ENCODE results near the gene HID1. TPM values are rescaled to one million over a fixed set of nuclear protein-coding genes. Genes with fewer than 3 reads are reported as not detected.

Gene HID1
- total RNA-seq, 3 donors from 2014 or later (not counting 1 experiment from before 2014, with no cell fraction given): 0.66 to 9.5 (median 2.8) TPM

GRCh38 chr17:74954665-74955421, 17.7 kb downstream of the HID1 start:
- H3K4me3 Mint-ChIP-seq: no peak overlapping the region
- 64% methylated on average over 13 of the region's 13 CpGs for WGBS (ENCODE audit: insufficient coverage)

GRCh38 chr17:74954115-74954514, 18.4 kb downstream of the HID1 start:
- H3K27ac ChIP-seq (ENCODE audit: low read length): no peak overlapping the region
- H3K4me1 ChIP-seq (ENCODE audit: control insufficient read depth, insufficient read depth, low read length): peaks cover 3% of the 10 kb centered on the region
- H3K27me3 Mint-ChIP-seq (ENCODE audit: low read depth in 2 of 2): no peaks in the 10 kb centered on the region
- H3K9me3 ChIP-seq (ENCODE audit: control insufficient read depth, insufficient read depth, low read length): no peaks in the 10 kb centered on the region
- no peaks in the 10 kb centered on the region for H3K36me3 Mint-ChIP-seq
- H3K4me3 ChIP-seq (ENCODE audit: low read length): no peak overlapping the region
- H3K27ac Mint-ChIP-seq: no peak overlapping the region
- no peak for ATAC-seq
- no peaks in the 10 kb centered on the region for H3K27me3 ChIP-seq (ENCODE audit: control insufficient read depth, insufficient read depth, low read length)
- H3K9me3 Mint-ChIP-seq: no peaks in the 10 kb centered on the region
- H3K4me3 Mint-ChIP-seq: no peak overlapping the region
- TF ChIP-seq CTCF (IDR thresholded peaks at IDR 0.05): no peak
- no peak for DNase-seq
- H3K4me1 Mint-ChIP-seq: no peaks in the 10 kb centered on the region
- intact Hi-C loops (cut with micrococcal nuclease): no loop called here
- WGBS (ENCODE audit: insufficient coverage): 94% methylated on average over 15 of the region's 15 CpGs
- H3K36me3 ChIP-seq (ENCODE audit: control insufficient read depth, insufficient read depth, low read length): no peaks in the 10 kb centered on the region

More at GRCh38 chr17:74954665-74955421, 17.7 kb downstream of the HID1 start:
- Histone ChIP-seq H3K27me3 (ENCODE audit: control insufficient read depth, insufficient read depth, low read length) (no peaks in the 10 kb centered on the region), H3K36me3 (ENCODE audit: control insufficient read depth, insufficient read depth, low read length) (no peaks in the 10 kb centered on the region), H3K27ac (ENCODE audit: low read length) (no peak overlapping the region), H3K9me3 (ENCODE audit: control insufficient read depth, insufficient read depth, low read length) (no peaks in the 10 kb centered on the region), H3K4me3 (ENCODE audit: low read length) (no peak overlapping the region), H3K4me1 (ENCODE audit: control insufficient read depth, insufficient read depth, low read length) (peaks cover 3% of the 10 kb centered on the region)
- Mint-ChIP-seq H3K9me3 (no peaks in the 10 kb centered on the region), H3K27me3 (ENCODE audit: low read depth in 2 of 2) (peaks cover 0 to 4% of the 10 kb centered on the region in 2 donors), H3K4me1 (no peaks in the 10 kb centered on the region), H3K27ac (no peak overlapping the region), H3K36me3 (no peaks in the 10 kb centered on the region)
- TF ChIP-seq CTCF (IDR thresholded peaks at IDR 0.05): no peak
- ATAC-seq (no peak), DNase-seq (no peak)
- intact Hi-C loops (cut with micrococcal nuclease): loop anchor here (5.0 kb wide), 1 partner anchor 33 kb away; the partner anchor contains the start of genes OTOP2 and USH1G

- WGBS (ENCODE audit: insufficient coverage): 89% methylated on average over 11 of the region's 11 CpGs
- H3K27me3 ChIP-seq (ENCODE audit: control insufficient read depth, insufficient read depth, low read length): no peaks in the 10 kb centered on the region
- peaks cover 3% of the 10 kb centered on the region for H3K4me1 ChIP-seq (ENCODE audit: control insufficient read depth, insufficient read depth, low read length)
- Mint-ChIP-seq H3K27ac (no peak overlapping the region), H3K4me1 (no peaks in the 10 kb centered on the region), H3K27me3 (ENCODE audit: low read depth in 2 of 2) (no peaks in the 10 kb centered on the region), H3K9me3 (no peaks in the 10 kb centered on the region), H3K4me3 (no peak overlapping the region), H3K36me3 (no peaks in the 10 kb centered on the region)
- no peaks in the 10 kb centered on the region for H3K9me3 ChIP-seq (ENCODE audit: control insufficient read depth, insufficient read depth, low read length)
- H3K36me3 ChIP-seq (ENCODE audit: control insufficient read depth, insufficient read depth, low read length): no peaks in the 10 kb centered on the region
- no peak for TF ChIP-seq CTCF (IDR thresholded peaks at IDR 0.05)
- H3K4me3 ChIP-seq (ENCODE audit: low read length): no peak overlapping the region
- intact Hi-C loops (cut with micrococcal nuclease): no loop called here
- DNase-seq (no peak), ATAC-seq (no peak)
- no peak overlapping the region for H3K27ac ChIP-seq (ENCODE audit: low read length)
Measured at GRCh38 chr17:74953134-74953687, 19.3 kb downstream of the HID1 start.
